T-cell (primary cell): Measurements from ENCODE around the gene LRTM2. TPM values are rescaled to one million over a fixed set of nuclear protein-coding genes. Genes with fewer than 3 reads are reported as not detected.

Experiments used
- ATAC-seq, 4 experiments: fragments of 200-7000 bp in 3 of 4; fragments of 150-1000 bp in 1 of 4; cut with Tn5 transposase; replicated peaks in 1 of 4; 1 replicate in 3 of 4; 2 replicates in 1 of 4; pipeline ENCODE4 v1.10.0; 2021; ENCODE audit warnings: moderate library complexity in 3 of 4, mild to moderate bottlenecking in 2 of 4, moderate number of reproducible peaks in 1 of 4
- CTCF ChIA-PET, 2 donors: fragments of 300-600 bp; sonication (Branson Sonifier 250); formaldehyde crosslinking; loops; one replicate each; lab custom pipeline; 2022; ENCODE audit warnings: antibody characterized with exemption in 2 of 2; lab: Charles Lee
- POLR2A ChIA-PET, 2 donors: fragments of 300-600 bp; sonication (Branson Sonifier 250); formaldehyde crosslinking; loops; one replicate each; lab custom pipeline; 2022; ENCODE audit warnings: antibody characterized with exemption in 2 of 2; lab: Charles Lee
- DNase-seq, 35 experiments: peaks; one replicate each; pipeline versions ENCODE4 v3.0.0 to v3.0.0-alpha.2; 2013 to 2023
- H3K27ac ChIP-seq: one replicate; pipeline ENCODE4 v1.5.1; 2013; ENCODE audit warnings: low read length
- H3K27me3 ChIP-seq, 2 experiments: replicated peaks in 1 of 2; 1 replicate in 1 of 2; 2 replicates in 1 of 2; pipeline versions ENCODE4 v1.6.1 to v1.7.0; 2013; ENCODE audit warnings: low read length in 1 of 2, mixed read lengths in 1 of 2; ENCODE audit not compliant: control insufficient read depth in 2 of 2, insufficient read depth in 2 of 2; ENCODE audit errors: extremely low read depth in 1 of 2
- H3K36me3 ChIP-seq, 2 donors: 1 replicate in 1 of 2; 2 replicates in 1 of 2; pipeline versions ENCODE4 v1.6.1 to v1.7.0; 2013; ENCODE audit warnings: low read length in 1 of 2; ENCODE audit not compliant: control insufficient read depth in 2 of 2, insufficient read depth in 1 of 2; ENCODE audit errors: extremely low read depth in 1 of 2
- H3K4me1 ChIP-seq, 2 experiments: 1 replicate in 1 of 2; 2 replicates in 1 of 2; pipeline versions ENCODE4 v1.6.1 to v1.7.0; 2013; ENCODE audit warnings: low read length in 2 of 2, mixed read lengths in 1 of 2; ENCODE audit not compliant: insufficient read depth in 2 of 2, control insufficient read depth in 1 of 2; ENCODE audit errors: extremely low read depth in 1 of 2
- H3K4me3 ChIP-seq, 2 donors: 1 replicate in 1 of 2; 2 replicates in 1 of 2; pipeline versions ENCODE4 v1.5.1 to v1.7.0; 2013; ENCODE audit warnings: mild to moderate bottlenecking in 2 of 2, low read length in 1 of 2, moderate library complexity in 1 of 2; ENCODE audit not compliant: control insufficient read depth in 1 of 2; ENCODE audit errors: extremely low read depth in 1 of 2
- H3K9me3 ChIP-seq: 2 replicates; pipeline ENCODE4 v1.7.0; 2013
- H3K27ac Mint-ChIP-seq, 2 donors: one replicate each; pipeline ENCODE4 v1.8.0; 2020 to 2021; ENCODE audit warnings: mild to moderate bottlenecking in 2 of 2, mixed read lengths in 2 of 2
- H3K27me3 Mint-ChIP-seq, 2 donors: one replicate each; pipeline ENCODE4 v1.8.0; 2021 to 2022; ENCODE audit warnings: mixed read lengths in 2 of 2
- H3K36me3 Mint-ChIP-seq: one replicate; pipeline ENCODE4 v1.8.0; 2021; ENCODE audit warnings: mixed read lengths
- H3K4me1 Mint-ChIP-seq, 3 donors: one replicate each; pipeline ENCODE4 v1.8.0; 2020 to 2022; ENCODE audit warnings: mixed read lengths in 3 of 3, mild to moderate bottlenecking in 1 of 3
- H3K4me3 Mint-ChIP-seq, 3 donors: one replicate each; pipeline ENCODE4 v1.8.0; 2020 to 2022; ENCODE audit warnings: mild to moderate bottlenecking in 3 of 3, mixed read lengths in 3 of 3, moderate library complexity in 3 of 3
- H3K9me3 Mint-ChIP-seq, 3 donors: one replicate each; pipeline ENCODE4 v1.8.0; 2020 to 2022; ENCODE audit warnings: mixed read lengths in 3 of 3
- WGBS: methylation state at CpG from one replicate; pipeline ENCODE4 v1.1.5; 2013; ENCODE audit warnings: missing lambda C conversion rate; ENCODE audit not compliant: insufficient coverage; 5-methylcytosine and 5-hydroxymethylcytosine counted together
- total RNA-seq, 35 experiments: library from RNA in 6 of 35; stranded (reverse) in 6 of 35; fragments of 120-200 nt in 1 of 35; gene quantifications; one replicate each; pipeline versions ENCODE4 v1.2.1 to v1.2.4 and lab custom pipeline; 2013 to 2026

LRTM2 gene
- total RNA-seq, 5 donors from 2014 or later (not counting 1 experiment from before 2014, with no cell fraction given), result not detected

- peaks cover 0 to 87% of the 10 kb centered on the region in 2 experiments for H3K27me3 ChIP-seq
- H3K36me3 ChIP-seq, result no peaks in the 10 kb centered on the region
- Mint-ChIP-seq H3K36me3 (no peaks in the 10 kb centered on the region), H3K4me3 (no peak overlapping the region), H3K27ac (no peak overlapping the region), H3K27me3 (peaks cover 7 to 36% of the 10 kb centered on the region in 2 donors), H3K9me3 (no peaks in the 10 kb centered on the region), H3K4me1 (no peaks in the 10 kb centered on the region)
- no peak for DNase-seq
- H3K4me3 ChIP-seq, result no peak overlapping the region
- CTCF ChIA-PET, result no interaction called here
- no peaks in the 10 kb centered on the region for H3K9me3 ChIP-seq
- 78% methylated on average over 11 of the region's 15 CpGs for WGBS
- POLR2A ChIA-PET, result no interaction called here
- no peak overlapping the region for H3K27ac ChIP-seq
- ATAC-seq, result no peak
- H3K4me1 ChIP-seq, result no peaks in the 10 kb centered on the region
Measured at GRCh38 chr12:1826401-1826800, 6.0 kb downstream of the LRTM2 start.

- CTCF ChIA-PET, result no interaction called here
- no peaks in the 10 kb centered on the region for H3K9me3 Mint-ChIP-seq
- H3K4me3 Mint-ChIP-seq, result no peak overlapping the region
- H3K27ac Mint-ChIP-seq, result no peak overlapping the region
- H3K4me1 ChIP-seq, result no peaks in the 10 kb centered on the region
- H3K4me3 ChIP-seq, result no peak overlapping the region
- peaks cover 12 to 36% of the 10 kb centered on the region in 2 donors for H3K27me3 Mint-ChIP-seq
- no peaks in the 10 kb centered on the region for H3K4me1 Mint-ChIP-seq
- DNase-seq (no peak), ATAC-seq (no peak)
- no peak overlapping the region for H3K27ac ChIP-seq
- no peaks in the 10 kb centered on the region for H3K36me3 Mint-ChIP-seq
- POLR2A ChIA-PET, result no interaction called here
- no peaks in the 10 kb centered on the region for H3K9me3 ChIP-seq
- peaks cover 0 to 86% of the 10 kb centered on the region in 2 experiments for H3K27me3 ChIP-seq
- H3K36me3 ChIP-seq, result no peaks in the 10 kb centered on the region
- 84% methylated on average over 21 of the region's 25 CpGs for WGBS
Measured at GRCh38 chr12:1826867-1827705, 6.7 kb downstream of the LRTM2 start.

DNA sequence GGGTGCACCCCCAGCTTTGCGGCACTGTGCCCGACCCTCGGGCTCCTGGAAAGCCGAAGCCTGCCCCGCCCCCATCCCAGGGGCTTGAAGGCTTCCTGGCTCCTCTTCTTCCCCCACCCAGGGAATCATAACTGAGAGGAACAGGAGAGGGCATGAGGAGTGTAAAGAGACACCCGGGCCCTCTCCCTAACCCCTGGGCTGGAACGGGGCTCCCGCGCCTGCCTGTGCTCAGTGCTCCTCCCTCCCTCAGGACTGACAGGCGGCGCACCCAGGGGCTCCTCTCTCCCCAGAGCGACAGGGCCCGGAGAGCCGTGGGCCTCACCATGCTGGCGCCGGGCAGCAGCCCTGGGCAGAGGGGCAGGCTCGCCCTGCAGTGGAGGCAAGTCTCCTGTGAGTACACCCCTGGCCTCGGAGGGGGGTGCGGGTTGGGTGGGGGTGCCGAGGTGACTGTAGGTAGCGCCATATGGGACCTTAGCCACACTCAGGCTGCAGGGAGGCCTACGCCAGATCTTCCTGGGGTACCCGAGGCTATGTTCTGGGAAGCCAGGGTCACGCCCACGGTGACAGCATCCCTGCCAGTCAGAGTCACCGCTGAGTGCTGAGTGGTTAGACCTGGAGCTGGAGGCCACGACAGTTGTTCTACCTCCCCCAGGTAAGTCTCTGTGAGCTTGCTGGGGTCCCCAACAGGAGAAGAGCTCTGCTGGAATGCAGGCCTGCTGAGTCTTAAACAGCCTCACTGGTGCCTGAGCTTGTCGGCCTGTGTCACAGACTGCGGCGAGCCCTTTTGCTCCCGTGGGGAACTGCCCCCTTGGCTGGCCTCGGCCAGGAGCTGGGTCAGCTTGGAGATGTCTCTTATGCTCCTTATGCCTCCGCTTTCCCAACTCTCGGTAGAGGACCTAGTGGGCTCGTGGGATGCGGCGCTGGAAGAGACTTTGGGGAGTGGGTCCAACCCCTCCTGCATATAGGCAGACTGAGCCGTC, 7.8 kb downstream of the LRTM2 start:
- Histone ChIP-seq H3K4me1 (no peaks in the 10 kb centered on the region), H3K4me3 (no peak overlapping the region), H3K27ac (no peak overlapping the region), H3K27me3 (peaks cover 0 to 79% of the 10 kb centered on the region in 2 experiments), H3K9me3 (no peaks in the 10 kb centered on the region), H3K36me3 (no peaks in the 10 kb centered on the region)
- DNase-seq (no peak), ATAC-seq (no peak)
- POLR2A ChIA-PET, result no interaction called here
- CTCF ChIA-PET, result no interaction called here
- H3K27ac Mint-ChIP-seq, result no peak overlapping the region
- H3K27me3 Mint-ChIP-seq, result peaks cover 13 to 37% of the 10 kb centered on the region in 2 donors
- WGBS, result 81% methylated on average over 24 of the region's 38 CpGs
- H3K4me3 Mint-ChIP-seq, result no peak overlapping the region
- H3K4me1 Mint-ChIP-seq, result no peaks in the 10 kb centered on the region
- H3K9me3 Mint-ChIP-seq, result no peaks in the 10 kb centered on the region
- H3K36me3 Mint-ChIP-seq, result no peaks in the 10 kb centered on the region

DNA sequence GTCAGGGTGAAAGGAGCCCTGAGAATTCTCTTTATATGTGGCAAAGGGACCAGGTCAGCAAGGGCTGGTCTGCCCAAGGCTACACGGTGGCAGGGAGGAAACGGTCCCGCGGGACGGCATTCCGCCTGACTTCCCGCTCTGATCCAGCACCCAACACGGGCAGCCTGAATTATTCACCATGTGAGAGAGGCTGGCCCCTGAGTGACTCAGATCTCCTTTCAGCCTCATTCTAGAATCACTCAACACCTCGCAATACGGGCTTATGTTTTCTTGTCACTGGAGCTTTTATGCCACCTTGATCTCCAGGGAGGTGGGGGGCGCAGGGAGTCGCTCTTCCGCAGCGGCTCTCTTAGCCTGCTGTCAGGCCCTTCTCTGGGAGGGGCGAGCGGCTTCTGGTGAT, 8.5 kb downstream of the LRTM2 start:
- Histone ChIP-seq H3K36me3 (no peaks in the 10 kb centered on the region), H3K4me1 (no peaks in the 10 kb centered on the region), H3K4me3 (no peak overlapping the region), H3K9me3 (no peaks in the 10 kb centered on the region), H3K27ac (no peak overlapping the region), H3K27me3 (peaks cover 0 to 79% of the 10 kb centered on the region in 2 experiments)
- POLR2A ChIA-PET, result no interaction called here
- Mint-ChIP-seq H3K27ac (no peak overlapping the region), H3K27me3 (peaks cover 20 to 42% of the 10 kb centered on the region in 2 donors), H3K9me3 (no peaks in the 10 kb centered on the region), H3K36me3 (no peaks in the 10 kb centered on the region), H3K4me1 (no peaks in the 10 kb centered on the region), H3K4me3 (no peak overlapping the region)
- no peak for ATAC-seq
- CTCF ChIA-PET, result no interaction called here
- DNase-seq, result no peak
- 97% methylated on average over 6 of the region's 16 CpGs for WGBS

DNA sequence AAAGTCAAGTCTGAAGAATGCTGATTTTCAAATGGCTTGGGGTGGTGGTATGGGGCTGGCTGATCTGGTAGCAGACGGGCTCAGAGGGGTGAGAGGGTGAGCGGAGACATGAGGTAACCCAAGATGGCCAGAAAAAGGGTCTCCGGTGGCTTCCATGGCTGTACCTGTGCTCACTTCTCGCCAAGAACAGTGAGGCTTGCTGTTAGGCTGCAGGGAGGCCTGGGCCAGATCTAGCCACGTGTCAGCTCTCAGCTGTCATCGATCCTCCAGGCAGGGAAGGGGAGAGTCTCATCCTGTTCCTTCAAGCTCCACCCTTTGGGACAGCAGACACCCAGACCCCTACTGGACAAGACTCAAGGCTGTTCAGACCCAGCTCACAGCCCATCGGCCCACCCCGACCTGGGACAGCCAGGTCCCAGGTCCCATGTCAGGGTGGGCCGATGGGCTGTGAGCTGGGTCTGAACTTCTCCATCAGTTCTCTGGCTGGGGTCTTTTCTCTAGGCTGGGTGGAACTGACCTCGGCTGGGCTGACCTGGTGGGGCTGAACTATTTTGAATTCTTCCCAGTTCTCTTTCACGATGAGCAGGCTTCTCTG, 9.0 kb downstream of the LRTM2 start:
- CTCF ChIA-PET, result no interaction called here
- no peaks in the 10 kb centered on the region for H3K4me1 Mint-ChIP-seq
- POLR2A ChIA-PET, result no interaction called here

GRCh38 chr12:1830401-1830845, 10.1 kb downstream of the LRTM2 start:
- CTCF ChIA-PET, result no interaction called here
- Mint-ChIP-seq H3K4me3 (no peak overlapping the region), H3K36me3 (no peaks in the 10 kb centered on the region), H3K4me1 (no peaks in the 10 kb centered on the region), H3K27me3 (peaks cover 25 to 45% of the 10 kb centered on the region in 2 donors), H3K27ac (no peak overlapping the region), H3K9me3 (no peaks in the 10 kb centered on the region)
- 56% methylated on average over 3 of the region's 3 CpGs for WGBS
- H3K27ac ChIP-seq, result no peak overlapping the region
- H3K36me3 ChIP-seq, result no peaks in the 10 kb centered on the region
- H3K27me3 ChIP-seq, result peaks cover 0 to 75% of the 10 kb centered on the region in 2 experiments
- no peak overlapping the region for H3K4me3 ChIP-seq
- H3K9me3 ChIP-seq, result no peaks in the 10 kb centered on the region
- DNase-seq (no peak), ATAC-seq (no peak)
- POLR2A ChIA-PET, result no interaction called here
- no peaks in the 10 kb centered on the region for H3K4me1 ChIP-seq

More for the DNA sequence above, 9.0 kb downstream of the LRTM2 start:
- Histone ChIP-seq H3K4me1 (no peaks in the 10 kb centered on the region), H3K27me3 (peaks cover 0 to 78% of the 10 kb centered on the region in 2 experiments), H3K9me3 (no peaks in the 10 kb centered on the region), H3K4me3 (no peak overlapping the region), H3K36me3 (no peaks in the 10 kb centered on the region), H3K27ac (no peak overlapping the region)
- no peaks in the 10 kb centered on the region for H3K9me3 Mint-ChIP-seq
- no peaks in the 10 kb centered on the region for H3K36me3 Mint-ChIP-seq
- H3K27ac Mint-ChIP-seq, result no peak overlapping the region
- peaks cover 20 to 45% of the 10 kb centered on the region in 2 donors for H3K27me3 Mint-ChIP-seq
- DNase-seq (no peak), ATAC-seq (no peak)
- H3K4me3 Mint-ChIP-seq, result no peak overlapping the region
- WGBS, result 83% methylated on average over 7 of the region's 11 CpGs
